Activated T-cell treated with anti-CD3 and anti-CD28 coated beads for 4 hours (primary cell): ENCODE measurements around the gene DAB2IP.
A peak's percentile ranks its signal among the peaks of the same experiment; 100 is the strongest.
"Not testable (repeated sequence)": the region's sequence is repeated elsewhere in the genome, so short reads cannot be mapped to it uniquely, and the experiment has no call there.

Experiments
- DNase-seq: peaks from one replicate; pipeline ENCODE4 v3.0.0-alpha.2; 2020

The DAB2IP gene

DNA sequence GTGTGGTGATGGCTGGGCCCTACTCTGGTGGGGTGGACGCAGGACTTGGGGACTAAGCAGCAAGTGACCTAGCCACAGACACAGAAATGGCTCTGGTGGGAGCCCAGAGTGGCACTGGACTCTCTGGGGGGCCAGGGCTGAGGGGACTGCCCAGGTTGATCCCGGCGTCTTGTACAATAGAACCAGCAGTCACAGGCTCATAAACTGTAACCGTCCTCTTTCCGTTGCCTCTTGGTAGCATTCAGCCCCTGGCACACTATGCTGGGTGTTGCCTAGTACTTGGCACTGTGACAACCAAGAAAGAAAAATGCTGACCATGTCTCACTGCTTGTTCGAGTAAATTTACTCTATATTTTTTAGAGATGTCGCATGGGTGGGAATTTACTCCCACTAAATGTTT, 80.5 kb downstream of the DAB2IP start:
- DNase-seq: no peak

DNA sequence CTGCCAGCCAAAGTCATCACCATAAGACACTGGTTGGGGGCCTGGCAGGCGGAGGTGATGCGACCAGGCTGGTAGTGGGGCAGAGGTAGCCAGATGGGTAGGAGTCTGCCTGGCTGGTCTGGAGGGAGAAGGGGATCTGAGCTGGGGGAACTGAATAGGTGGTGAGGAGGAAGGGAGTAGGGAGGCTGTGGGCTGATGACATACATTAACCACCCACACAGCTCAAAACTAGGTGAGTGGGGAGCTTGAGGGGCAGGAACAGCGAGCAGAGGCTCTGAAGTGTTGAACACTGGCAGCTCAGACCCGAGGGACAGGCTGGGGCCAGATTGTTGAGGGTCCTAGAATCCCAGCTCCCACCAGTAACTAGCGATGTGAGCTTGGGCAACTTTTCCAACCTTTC, 81.0 kb downstream of the DAB2IP start:
- DNase-seq: no peak

DNA sequence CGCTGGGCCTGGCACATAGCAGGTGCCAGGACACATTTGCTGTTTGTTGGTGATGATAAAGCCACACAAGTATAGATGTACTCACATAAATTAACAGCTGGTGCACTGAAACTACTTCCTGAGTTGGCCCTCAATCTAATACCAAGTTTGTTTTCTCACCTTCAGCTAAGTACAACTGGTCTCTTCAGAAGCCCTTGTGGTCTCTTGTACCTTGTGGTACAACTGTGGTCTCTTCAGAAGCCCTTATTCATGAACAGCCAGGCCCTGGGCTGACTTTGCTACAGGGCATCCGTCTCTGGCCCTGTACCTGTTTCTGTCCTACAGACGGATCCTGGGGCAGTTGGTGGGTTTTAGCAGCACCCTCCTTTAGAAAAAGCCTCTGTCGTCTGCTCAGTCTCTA, 81.5 kb downstream of the DAB2IP start:
- no peak for DNase-seq

DNA sequence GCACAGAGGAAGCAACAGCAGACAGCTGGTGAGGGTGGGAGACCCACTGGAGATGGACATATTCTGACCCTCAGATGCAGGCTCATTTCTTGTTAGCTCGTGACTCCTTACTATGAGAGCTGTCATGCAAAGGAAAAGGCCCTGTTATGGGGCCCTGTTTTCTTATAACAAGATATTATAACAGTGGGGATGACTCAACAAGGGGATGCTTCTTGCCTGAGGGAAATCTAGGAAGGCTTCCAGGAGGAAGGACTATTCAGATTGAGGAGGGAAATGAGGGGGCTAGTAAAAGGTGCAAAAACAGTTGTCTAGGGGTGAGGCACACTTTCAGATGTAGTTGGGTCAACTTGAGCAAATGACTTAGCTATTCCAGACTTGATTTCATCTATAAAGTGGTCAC, 83.0 kb downstream of the DAB2IP start:
- DNase-seq: no peak

DNA sequence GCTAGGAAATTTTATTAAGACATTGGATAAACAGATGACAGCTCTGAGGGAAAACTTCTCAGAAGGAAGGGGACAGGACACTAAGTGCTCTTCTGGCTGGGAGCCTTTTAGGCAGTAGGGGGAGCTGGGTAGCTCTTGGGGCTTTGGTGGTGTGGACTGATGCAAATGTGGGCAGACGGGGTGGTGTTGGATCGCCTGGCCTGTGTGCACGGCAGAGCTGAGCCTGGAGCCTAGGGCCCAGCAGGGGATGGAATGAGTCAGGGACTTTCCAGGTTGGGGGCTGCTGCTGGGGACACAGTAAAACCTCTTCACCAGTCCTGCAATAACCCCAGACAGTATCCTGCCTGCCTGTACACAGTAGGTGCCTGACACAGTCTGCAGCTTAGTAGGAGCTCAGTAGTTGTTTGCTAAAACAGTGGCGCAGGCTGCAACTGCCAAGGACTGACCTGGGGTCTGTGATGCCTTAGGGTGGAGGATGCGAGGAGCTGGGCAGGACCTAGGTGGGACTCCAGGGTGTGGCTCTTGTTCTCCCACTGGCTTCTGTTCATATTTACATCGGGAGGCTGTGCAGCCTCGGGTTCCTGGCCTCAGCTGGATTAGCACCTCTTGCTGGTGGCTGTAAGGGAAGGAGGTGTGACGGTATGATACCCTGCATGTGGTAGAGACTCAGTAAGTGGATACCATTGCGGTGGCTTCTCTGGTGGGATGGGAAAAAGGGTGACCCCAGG, 83.8 kb downstream of the DAB2IP start:
- no peak for DNase-seq

DNA sequence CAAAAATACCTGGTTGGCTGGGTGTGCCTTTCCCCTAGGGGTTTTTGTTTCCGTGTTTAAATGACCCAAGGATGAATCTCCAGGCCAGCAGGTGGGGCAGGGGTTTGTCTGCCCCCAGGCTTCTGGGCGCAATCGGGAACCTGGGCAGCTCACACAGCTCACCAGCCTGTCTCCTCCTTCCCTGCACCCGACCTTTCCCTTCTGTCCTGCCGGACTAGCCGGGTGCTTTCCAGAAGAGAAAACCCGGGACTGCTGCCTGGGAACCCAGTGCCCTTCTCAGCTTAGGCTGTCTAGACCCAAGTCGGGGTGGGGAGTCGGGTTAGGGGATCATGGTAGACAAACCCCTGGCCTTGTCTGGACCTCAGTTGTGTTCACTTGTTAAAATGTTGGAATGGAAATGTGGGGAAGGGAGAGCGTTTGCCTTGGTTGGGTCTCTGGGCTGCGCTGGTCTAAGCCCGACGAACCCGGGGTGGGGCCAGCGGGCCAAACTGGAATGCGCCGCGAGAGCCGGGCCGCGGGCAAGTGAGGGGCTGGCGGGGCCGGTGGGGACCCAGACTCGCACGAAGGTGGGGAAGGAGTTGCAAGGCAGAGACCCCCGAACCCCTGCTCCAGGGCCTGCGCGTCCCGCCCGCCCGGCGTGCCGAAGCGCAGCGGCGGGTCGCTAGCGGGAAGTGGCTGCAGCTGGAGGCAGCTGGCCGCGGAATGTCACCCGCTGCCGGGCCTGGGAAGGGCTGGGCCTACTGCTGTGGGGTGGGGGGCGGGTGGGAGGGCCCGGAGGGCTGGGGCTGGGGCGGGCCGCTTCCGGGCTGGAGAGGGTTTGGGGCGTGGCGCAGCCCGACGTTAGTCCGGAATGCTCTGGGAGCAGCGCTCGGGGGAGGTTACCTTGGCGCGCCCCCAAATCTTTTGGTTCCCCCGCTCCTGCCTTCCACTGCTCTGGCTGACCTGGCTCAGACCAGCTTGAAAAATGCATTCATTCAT, 84.6 kb downstream of the DAB2IP start:
- no peak for DNase-seq

DNA sequence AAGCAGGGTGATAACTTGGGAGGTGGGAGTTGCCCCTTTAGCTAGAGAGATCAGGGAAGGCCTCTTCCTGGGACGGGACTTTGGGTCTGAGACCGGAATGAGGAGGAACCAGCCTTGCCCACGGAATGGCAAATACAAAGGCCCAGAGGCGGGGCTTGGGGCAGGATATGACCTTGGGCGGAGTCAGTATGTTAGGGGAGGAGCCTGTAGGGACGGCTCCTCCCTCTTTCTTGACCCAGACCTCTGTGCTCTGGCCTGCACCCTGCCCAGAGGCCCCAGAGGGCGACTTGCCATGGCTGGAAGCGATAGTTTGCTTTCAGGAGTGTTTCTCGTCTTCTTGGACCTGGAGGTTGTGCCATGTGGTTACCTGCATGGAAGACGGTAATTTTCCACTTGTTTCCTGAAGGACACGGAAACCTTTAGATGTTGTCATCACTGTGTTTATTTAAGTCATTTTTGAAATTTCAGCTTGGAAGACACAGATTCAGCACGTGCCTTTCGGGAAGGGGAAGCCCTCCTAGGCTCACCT, 85.6 kb downstream of the DAB2IP start:
- no peak for DNase-seq

DNA sequence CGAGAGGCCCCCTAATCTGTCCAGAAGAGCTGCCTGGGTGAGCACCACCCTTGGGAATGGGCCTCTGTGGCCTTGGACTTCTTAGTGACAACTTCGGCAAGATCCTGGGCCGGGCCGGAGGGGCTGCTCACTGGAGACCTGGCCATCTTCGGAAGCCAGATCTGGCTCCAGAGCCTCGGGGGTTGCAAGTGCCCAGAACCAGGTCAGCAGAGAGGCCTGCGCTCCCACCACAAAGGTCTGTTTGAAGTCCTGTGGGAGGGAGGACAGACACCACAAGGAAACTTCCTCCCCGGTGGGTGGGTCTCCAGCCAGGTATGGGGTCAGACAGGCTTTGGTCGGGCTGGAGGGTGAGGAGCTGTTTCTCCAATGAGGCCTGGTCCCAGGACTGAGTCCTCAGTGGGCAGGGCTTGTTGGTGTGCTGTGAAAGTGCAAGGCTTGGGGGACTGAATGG, 86.1 kb downstream of the DAB2IP start:
- DNase-seq: no peak

DNA sequence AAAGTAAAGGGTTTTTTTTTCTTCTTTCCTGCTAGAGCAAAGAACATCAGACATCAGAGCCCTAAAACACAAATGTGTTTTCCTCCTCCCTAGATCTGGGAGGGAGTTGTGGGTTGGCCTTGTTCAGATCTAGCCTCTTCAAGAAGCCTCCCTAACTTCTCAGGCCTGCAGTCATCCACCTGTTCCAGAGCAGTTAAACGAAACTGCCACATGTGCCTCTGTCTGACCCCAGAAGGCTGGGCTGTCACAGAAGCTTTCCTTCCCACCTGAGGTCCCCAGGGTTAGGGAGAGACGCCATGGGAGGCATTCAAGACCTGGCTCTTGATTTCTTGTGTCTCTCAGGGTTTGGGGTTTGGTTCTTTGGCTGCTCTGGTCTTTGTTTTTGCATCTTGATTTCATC, 87.0 kb downstream of the DAB2IP start:
- no peak for DNase-seq

DNA sequence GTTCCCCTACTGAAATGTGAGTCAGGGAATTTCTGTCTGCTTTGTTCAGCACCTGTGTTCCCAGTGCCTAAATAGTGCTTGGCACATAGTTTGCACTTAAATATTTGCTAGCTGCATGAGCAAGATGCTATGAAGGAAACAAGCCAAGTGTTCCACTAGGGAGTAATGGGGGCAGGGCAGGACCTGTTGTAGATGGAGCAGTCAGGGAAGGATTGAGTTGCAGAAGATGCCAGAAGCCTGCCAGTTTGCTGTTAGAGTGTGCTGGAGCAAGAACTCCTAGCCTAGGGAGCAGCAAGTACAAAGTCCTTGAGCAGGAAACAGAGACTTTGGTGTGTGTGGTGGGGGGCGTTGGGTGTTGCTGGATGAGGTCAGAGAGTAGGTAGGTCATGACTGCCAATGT, 87.5 kb downstream of the DAB2IP start:
- no peak for DNase-seq

DNA sequence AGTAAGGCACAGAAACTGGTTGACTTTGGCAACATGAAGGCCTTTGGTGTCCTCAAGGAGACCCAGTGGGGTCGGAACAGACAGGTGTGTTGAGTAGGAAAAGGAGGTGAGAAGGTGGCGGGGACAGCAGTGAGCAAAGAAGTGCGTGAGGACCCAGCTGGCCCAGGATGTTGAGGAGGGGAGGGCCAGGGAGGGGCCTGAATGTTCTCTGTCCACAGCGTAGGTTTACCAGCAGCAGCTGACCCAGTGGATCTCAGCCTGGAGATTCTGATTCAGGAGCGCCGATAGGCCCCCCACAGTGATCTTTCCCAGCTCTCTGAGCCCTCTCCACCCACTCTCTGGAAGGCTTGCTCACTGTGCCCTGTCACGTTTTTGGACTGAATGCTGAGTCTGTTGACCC, 88.5 kb downstream of the DAB2IP start:
- no peak for DNase-seq

DNA sequence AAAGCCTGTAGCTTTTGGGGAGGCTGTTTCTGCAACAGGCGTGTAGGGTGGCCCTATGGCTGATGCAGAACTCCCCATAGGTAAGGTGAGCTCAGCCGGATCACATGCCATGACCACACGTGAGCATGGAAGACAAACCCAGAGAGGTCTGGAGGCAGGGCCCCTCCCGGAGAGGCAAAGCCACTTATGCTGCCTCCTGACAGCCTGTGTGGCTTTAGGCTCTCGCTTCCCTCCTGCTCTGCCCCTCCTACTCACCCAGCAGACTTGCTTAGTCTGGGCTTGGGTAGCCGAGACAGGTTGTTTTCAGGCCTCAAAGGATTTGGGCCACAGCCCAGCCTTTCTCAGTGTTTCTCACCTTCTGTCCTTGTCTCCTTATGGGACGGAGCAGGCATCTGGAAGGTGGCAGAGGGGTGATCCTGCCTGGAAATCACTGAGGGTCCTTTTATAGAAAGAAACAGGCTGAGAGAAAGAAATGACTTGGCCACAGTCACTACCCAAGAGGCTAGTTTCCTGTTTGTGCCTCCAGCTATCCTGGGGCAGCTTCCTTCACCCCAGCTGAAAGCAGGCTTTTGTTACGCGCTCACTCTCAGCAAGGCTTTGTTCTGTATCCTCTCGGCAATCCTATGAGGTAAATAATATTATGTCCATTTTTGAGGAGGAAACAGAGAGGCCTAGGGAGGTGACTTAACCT, 89.9 kb downstream of the DAB2IP start:
- DNase-seq: no peak

DNA sequence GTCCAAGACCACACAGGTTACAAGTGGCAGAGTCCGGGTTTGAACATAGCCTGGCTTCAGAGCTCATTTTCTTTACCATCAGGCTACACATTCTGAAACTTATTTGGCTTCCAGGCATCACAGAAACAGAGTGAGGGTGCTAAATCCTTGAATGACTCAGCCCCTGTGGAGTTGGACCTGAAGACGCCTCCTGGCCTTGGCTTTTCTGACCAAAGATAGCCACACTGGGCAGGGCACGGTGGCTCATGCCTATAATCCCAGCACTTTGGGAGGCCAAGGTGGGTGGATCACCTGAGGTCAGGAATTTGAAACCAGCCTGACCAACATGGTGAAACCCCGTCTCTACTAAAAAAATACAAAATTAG, 90.5 kb downstream of the DAB2IP start:
- not testable (repeated sequence) for DNase-seq

DNA sequence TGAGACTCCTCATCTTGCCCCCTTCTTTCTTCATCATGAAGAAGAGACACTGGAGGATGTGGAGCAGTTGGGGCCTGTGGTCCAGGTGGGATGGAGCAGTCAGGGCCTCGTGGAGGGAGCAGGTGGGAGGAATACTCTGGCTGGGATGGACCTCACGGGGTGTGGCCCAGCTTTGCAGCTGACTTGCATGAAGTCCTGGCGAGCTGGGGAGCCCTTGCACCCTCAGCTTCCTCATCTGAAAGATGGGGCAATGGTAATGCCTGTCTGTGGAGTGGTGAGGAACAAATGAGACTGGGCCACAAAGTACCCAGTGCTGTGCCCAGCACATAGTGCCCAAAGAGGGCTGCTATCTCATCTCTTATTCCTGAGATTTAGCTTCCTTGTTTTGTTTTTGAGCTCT, 91.5 kb downstream of the DAB2IP start:
- no peak for DNase-seq

DNA sequence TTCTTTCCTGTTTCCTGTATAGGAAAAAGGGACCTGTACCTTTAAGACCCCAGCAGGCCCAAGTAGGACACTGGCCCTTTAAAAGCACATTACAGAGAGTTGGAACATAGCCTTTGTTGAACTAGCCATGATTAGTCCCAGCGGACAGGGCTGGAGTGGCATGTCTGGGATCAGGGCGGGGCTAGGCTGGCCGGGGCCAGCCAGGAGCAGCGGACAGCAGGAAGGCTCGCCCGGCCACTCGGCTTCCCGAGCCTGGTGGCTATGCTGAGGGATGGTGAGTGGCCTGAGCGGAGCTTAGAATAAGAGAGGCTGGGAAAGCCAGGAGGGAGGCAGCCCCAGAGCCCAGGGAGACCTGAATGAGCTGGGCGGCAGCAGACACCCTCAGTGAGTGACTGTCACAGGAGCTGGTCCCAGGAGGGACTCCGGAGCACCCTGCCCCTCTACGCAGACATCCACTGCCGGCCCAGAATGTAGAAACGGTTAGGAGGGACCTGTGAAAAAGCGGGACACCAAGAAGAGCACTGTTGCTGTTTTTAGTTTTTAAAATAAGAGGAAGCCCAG, 92.1 kb downstream of the DAB2IP start:
- DNase-seq: no peak

DNA sequence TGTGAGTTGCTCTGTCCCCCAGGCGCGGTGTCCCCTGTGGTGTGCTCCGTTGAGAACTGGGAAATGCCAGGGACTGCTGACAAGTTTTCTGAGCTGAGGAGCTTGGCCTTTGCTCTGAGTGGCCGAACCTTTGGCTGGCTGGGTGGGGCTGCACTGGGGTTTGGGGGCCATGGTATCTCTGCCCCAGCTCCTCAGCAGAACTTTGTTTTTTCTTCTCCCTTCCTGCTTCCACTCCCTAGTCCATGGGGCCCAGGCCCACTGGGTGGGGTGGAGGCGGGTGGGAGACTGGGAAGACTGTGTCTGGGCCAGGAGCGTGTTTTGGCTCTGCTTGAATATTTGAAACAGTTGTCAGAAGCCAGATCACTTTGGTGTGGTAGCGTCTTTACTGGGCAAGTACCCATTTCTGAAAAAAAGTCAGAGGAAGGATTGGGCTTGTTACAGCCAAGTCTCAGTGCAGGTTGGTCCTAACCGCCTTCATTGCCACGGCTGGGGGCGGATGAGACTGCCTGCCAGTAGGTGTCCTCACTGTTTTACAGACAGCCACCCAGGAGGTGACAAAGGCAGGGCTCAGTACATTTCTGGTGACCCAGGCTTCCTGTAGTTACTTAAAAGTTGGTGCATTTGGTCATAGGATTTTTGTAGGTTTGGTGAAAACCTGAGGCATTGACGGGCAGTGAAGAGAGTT, 92.7 kb downstream of the DAB2IP start:
- peak; percentile 7 for DNase-seq

DNA sequence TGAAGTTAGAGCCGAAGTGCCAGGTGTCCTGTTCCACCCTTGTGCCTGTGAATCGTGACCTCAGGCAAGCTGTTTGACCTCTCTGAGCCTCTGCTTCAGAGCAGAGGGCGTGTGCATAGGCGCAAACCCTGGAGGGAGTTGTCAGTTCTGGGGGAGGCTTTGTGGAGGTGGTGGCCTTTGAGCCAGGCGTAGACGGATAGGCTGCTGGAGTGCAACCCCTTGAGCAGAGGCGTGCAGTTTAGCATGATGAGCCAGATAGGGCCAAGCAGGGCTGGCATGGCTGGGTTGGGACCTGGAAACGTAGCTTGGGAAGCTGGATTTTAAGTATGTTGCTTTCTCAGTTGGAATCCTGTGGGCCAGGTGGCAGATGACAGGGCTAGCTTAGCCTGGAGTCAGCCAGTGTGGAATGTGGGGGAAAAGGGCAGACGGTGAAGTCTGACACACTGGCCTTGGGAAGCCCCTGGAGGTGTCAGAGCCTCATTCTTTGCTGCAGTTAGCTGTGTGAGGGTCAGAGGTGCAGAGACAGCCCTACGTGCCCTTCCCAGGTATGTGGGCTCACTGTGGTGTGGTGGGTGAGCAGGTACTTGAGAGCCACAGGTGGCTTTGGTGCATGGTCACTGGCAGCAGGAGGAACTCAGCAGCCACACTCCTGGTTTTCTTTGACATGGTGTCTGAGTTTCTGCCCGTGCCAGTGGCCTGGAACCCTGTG, 93.4 kb downstream of the DAB2IP start:
- DNase-seq: no peak

DNA sequence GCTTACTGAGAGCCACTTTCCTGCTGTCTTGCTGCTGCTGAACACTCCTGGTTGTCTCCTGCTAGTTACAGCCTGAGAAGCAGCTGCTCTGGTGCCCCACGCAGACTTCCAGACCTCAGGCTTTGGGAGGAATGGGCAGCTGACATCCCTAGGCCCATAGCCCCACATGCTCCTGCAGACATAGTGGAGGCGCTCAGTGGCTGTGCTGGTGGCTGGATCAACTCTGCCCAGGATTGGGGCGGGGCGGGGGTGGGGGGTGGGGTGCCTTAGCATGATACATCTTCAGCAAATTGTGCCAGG, 93.9 kb downstream of the DAB2IP start:
- no peak for DNase-seq

DNA sequence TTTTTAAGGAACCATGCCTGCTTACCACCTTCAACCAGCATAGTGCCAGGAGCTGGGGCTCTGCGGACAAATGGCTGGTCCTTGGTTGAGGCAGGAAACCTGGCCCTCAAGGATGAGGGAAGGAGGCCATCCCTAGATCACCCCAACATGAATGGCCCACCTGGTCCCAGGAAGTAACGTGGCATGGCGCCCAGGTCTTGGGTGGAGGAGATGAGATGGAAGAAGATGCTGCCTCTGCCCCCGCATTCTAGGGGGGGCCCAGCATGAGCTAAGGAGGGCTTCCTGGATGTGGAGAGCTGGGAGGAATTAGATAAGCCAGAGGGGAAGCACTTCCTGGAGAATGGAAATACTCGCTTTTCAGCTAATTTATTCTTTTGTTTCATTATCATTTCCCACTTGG, 95.0 kb downstream of the DAB2IP start:
- DNase-seq: no peak

DNA sequence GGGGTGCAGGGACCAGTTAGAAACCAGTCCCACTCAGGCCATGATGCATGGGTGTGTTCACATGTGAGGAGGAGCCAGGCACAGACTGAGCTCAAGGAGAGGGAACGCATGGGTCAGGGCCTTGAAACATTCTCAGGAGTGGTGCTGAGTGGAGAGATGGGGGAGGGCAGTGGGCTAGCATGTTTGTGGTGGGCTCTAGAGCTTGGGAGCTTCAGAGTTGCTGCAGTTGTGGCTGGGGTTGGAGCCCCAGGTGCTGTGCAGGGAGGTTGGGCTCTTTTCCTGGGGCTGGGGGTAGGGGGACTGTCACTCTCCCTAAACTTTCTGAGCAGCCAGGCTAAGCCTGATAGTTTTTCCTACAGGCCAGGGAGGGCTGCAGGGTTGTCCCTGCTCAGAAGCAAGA, 95.4 kb downstream of the DAB2IP start:
- no peak for DNase-seq

DNA sequence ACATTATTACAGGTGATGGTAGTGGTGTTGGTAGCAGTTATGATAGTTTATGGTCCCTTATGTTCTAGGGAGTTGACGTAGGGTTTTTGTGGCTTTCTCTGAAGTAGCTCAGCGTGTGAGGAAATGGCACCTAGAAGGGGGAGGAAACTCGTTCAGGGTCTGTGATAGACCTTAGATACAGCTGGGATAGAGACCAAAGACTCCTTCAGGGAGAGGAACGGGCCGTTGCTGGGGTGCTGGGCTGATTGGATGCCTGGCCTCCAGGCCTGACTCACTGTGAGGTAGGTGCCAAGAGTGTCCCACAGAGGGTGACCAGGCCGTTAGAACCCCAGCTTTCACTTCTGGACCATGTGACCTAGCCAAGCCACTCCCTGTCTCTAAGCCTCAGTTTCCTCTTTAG, 96.6 kb downstream of the DAB2IP start:
- DNase-seq: no peak
